ENCODE results near the gene BNIP2.
"Not testable (repeated sequence)": the region's sequence is repeated elsewhere in the genome, so short reads cannot be mapped to it uniquely, and the experiment has no call there.

Gene BNIP2

GRCh38 chr15:59645812-59646211, 43.3 kb downstream of the BNIP2 start:
- not testable (repeated sequence) for H3K27ac ChIP-seq; DNase-seq (ENCODE audit: low read depth, low spot score)

GRCh38 chr15:59644756-59645155, 44.4 kb downstream of the BNIP2 start:
- no peak overlapping the region for H3K27ac ChIP-seq

GRCh38 chr15:59642351-59642750, 46.8 kb downstream of the BNIP2 start:
- DNase-seq (ENCODE audit: low read depth, low spot score): no peak

More at GRCh38 chr15:59644756-59645155, 44.4 kb downstream of the BNIP2 start:
- no peak for DNase-seq (ENCODE audit: low read depth, low spot score)

GRCh38 chr15:59637507-59637906, 51.6 kb downstream of the BNIP2 start:
- H3K27ac ChIP-seq: not testable (repeated sequence)

More at GRCh38 chr15:59642351-59642750, 46.8 kb downstream of the BNIP2 start:
- no peak overlapping the region for H3K27ac ChIP-seq

GRCh38 chr15:59636184-59636583, 52.9 kb downstream of the BNIP2 start:
- DNase-seq (ENCODE audit: low read depth, low spot score): no peak

More at GRCh38 chr15:59637507-59637906, 51.6 kb downstream of the BNIP2 start:
- not testable (repeated sequence) for DNase-seq (ENCODE audit: low read depth, low spot score)

GRCh38 chr15:59632714-59633113, 56.4 kb downstream of the BNIP2 start:
- no peak for DNase-seq (ENCODE audit: low read depth, low spot score)
- no peak overlapping the region for H3K27ac ChIP-seq

More at GRCh38 chr15:59636184-59636583, 52.9 kb downstream of the BNIP2 start:
- no peak overlapping the region for H3K27ac ChIP-seq

- peak; percentile 40 for DNase-seq (ENCODE audit: low read depth, low spot score)
- no peak overlapping the region for H3K27ac ChIP-seq
Measured at GRCh38 chr15:59622289-59622688, 66.8 kb downstream of the BNIP2 start.

- no peak overlapping the region for H3K27ac ChIP-seq
- DNase-seq (ENCODE audit: low read depth, low spot score): no peak
Measured at GRCh38 chr15:59618406-59618805, 70.7 kb downstream of the BNIP2 start.

GRCh38 chr15:59616379-59616778, 72.7 kb downstream of the BNIP2 start:
- H3K27ac ChIP-seq: peak overlapping the region; percentile 56
- peak; percentile 26 for DNase-seq (ENCODE audit: low read depth, low spot score)

GRCh38 chr15:59615661-59616060, 73.5 kb downstream of the BNIP2 start:
- H3K27ac ChIP-seq: peak overlapping the region; percentile 56
- DNase-seq (ENCODE audit: low read depth, low spot score): no peak

GRCh38 chr15:59614153-59614552, 75.0 kb downstream of the BNIP2 start:
- no peak for DNase-seq (ENCODE audit: low read depth, low spot score)
- no peak overlapping the region for H3K27ac ChIP-seq

- peak within 1 kb of the TSS; percentile 53 for H3K27ac ChIP-seq
- DNase-seq (ENCODE audit: low read depth, low spot score): peak; percentile 52
Measured at GRCh38 chr15:59611276-59612260, 77.6 kb downstream of the BNIP2 start, which contains the start of gene GCNT3. GCNT3 (plus strand) TSS chr15:59611783; CDS start chr15:59618239, 6,456 bp downstream.

- no peak for DNase-seq (ENCODE audit: low read depth, low spot score)
- H3K27ac ChIP-seq: no peak overlapping the region
Measured at GRCh38 chr15:59609730-59610712, 79.1 kb downstream of the BNIP2 start.
